ENCODE data around the gene HSPB8. TPM values are rescaled to one million over a fixed set of nuclear protein-coding genes. Genes with fewer than 3 reads are reported as not detected.

Gene HSPB8
- total and polyA plus RNA-seq, 2 of the 4 experiments (the other 2 are of a cell fraction): 12.9 to 25.8 TPM

- no peak overlapping the region for H3K9ac ChIP-seq (ENCODE audit: low read depth, low read length)
- no peak overlapping the region for H3K27ac ChIP-seq (ENCODE audit: insufficient read depth, low read length)
- ATAC-seq (ENCODE audit: low read depth): no peak
- in situ Hi-C loops (cut with MboI; ENCODE audit: low sequenced_read_pairs) (no loop called here), dilution Hi-C loops (cut with HindIII; ENCODE audit: low sequenced_read_pairs, unreplicated experiment) (no loop called here), intact Hi-C loops (cut with micrococcal nuclease) (no loop called here)
- no peaks in the 10 kb centered on the region for H3K4me1 ChIP-seq (ENCODE audit: control insufficient read depth, insufficient read depth, low read length)
- no peak overlapping the region for H2AFZ ChIP-seq (replicated peaks; ENCODE audit: low read length, poor library complexity)
- H3K36me3 ChIP-seq (ENCODE audit: control insufficient read depth, insufficient read depth, low read length): no peaks in the 10 kb centered on the region
- H3K23ac ChIP-seq (ENCODE audit: low read depth, low read length): no peak overlapping the region
- no peak overlapping the region for H2BK15ac ChIP-seq (ENCODE audit: low read depth, low read length)
- no peak overlapping the region for H2BK120ac ChIP-seq (ENCODE audit: low read depth, low read length)
- no peak overlapping the region for H3K14ac ChIP-seq (replicated peaks; ENCODE audit: low read depth, low read length)
- no peaks in the 10 kb centered on the region for H4K20me1 ChIP-seq (ENCODE audit: insufficient read depth, low read length)
- no peaks in the 10 kb centered on the region for H3K9me1 ChIP-seq (ENCODE audit: insufficient read depth, low read length)
- no peak overlapping the region for H2AK5ac ChIP-seq (ENCODE audit: low read depth, low read length)
- no peak overlapping the region for H2AK9ac ChIP-seq (replicated peaks; ENCODE audit: low read depth, low read length, poor library complexity)
- TF ChIP-seq, protein P1, sequence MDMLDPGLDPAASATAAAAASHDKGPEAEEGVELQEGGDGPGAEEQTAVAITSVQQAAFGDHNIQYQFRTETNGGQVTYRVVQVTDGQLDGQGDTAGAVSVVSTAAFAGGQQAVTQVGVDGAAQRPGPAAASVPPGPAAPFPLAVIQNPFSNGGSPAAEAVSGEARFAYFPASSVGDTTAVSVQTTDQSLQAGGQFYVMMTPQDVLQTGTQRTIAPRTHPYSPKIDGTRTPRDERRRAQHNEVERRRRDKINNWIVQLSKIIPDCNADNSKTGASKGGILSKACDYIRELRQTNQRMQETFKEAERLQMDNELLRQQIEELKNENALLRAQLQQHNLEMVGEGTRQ (IDR thresholded peaks at IDR 0.05; ENCODE audit: low read depth, low read length): no peak
- TF ChIP-seq MAZ (IDR thresholded peaks at IDR 0.05; ENCODE audit: borderline replicate concordance, low read depth, low read length) (no peak), MAFK (IDR thresholded peaks at IDR 0.05; ENCODE audit: low read depth, low read length) (no peak), FOS (IDR thresholded peaks at IDR 0.05; ENCODE audit: low read depth, low read length) (no peak), BHLHE40 (IDR thresholded peaks at IDR 0.05; ENCODE audit: low read depth, low read length) (no peak), CEBPB (IDR thresholded peaks at IDR 0.05; ENCODE audit: low read depth, low read length) (no peak), POLR2A (IDR thresholded peaks at IDR 0.05; ENCODE audit: low read depth, low read length) (no peak), SMC3 (IDR thresholded peaks at IDR 0.05; ENCODE audit: low read depth, low read length) (no peak), MXI1 (IDR thresholded peaks at IDR 0.05; ENCODE audit: borderline replicate concordance, low read depth, low read length) (no peak), RFX5 (IDR thresholded peaks at IDR 0.05; ENCODE audit: low read depth, low read length) (no peak), CHD1 (IDR thresholded peaks at IDR 0.05; ENCODE audit: low read depth, low read length) (no peak), RCOR1 (IDR thresholded peaks at IDR 0.05; ENCODE audit: insufficient replicate concordance, low read length) (no peak), RAD21 (IDR thresholded peaks at IDR 0.05; ENCODE audit: low read length) (no peak), NFE2L2 (IDR thresholded peaks at IDR 0.05; ENCODE audit: low read depth, low read length) (no peak)
- TF ChIP-seq, protein P2, sequence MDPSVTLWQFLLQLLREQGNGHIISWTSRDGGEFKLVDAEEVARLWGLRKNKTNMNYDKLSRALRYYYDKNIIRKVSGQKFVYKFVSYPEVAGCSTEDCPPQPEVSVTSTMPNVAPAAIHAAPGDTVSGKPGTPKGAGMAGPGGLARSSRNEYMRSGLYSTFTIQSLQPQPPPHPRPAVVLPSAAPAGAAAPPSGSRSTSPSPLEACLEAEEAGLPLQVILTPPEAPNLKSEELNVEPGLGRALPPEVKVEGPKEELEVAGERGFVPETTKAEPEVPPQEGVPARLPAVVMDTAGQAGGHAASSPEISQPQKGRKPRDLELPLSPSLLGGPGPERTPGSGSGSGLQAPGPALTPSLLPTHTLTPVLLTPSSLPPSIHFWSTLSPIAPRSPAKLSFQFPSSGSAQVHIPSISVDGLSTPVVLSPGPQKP (IDR thresholded peaks at IDR 0.05; ENCODE audit: borderline replicate concordance, low read depth, low read length): no peak
- TF ChIP-seq, protein P3, sequence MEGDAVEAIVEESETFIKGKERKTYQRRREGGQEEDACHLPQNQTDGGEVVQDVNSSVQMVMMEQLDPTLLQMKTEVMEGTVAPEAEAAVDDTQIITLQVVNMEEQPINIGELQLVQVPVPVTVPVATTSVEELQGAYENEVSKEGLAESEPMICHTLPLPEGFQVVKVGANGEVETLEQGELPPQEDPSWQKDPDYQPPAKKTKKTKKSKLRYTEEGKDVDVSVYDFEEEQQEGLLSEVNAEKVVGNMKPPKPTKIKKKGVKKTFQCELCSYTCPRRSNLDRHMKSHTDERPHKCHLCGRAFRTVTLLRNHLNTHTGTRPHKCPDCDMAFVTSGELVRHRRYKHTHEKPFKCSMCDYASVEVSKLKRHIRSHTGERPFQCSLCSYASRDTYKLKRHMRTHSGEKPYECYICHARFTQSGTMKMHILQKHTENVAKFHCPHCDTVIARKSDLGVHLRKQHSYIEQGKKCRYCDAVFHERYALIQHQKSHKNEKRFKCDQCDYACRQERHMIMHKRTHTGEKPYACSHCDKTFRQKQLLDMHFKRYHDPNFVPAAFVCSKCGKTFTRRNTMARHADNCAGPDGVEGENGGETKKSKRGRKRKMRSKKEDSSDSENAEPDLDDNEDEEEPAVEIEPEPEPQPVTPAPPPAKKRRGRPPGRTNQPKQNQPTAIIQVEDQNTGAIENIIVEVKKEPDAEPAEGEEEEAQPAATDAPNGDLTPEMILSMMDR (conservative IDR thresholded peaks at IDR 0.05; ENCODE audit: low read depth, low read length): no peak
- no TSS peak for BruUV-seq (replicated peaks)
- no peaks in the 10 kb centered on the region for H3K79me1 ChIP-seq (ENCODE audit: low read depth in 1 of 2, low read length in 2 of 2)
- H3K56ac ChIP-seq (ENCODE audit: extremely low read depth, insufficient read depth, low read length): no peak overlapping the region
- CTCF ChIA-PET: no interaction called here
- H3K9me3 ChIP-seq (ENCODE audit: control insufficient read depth, insufficient read depth, low read length): peaks cover 4% of the 10 kb centered on the region
- H4K91ac ChIP-seq (ENCODE audit: insufficient read depth, low read depth, low read length): no peak overlapping the region
- no peak overlapping the region for H4K5ac ChIP-seq (ENCODE audit: low read depth, low read length)
- H3K4me2 ChIP-seq (ENCODE audit: low read depth, low read length): no peak overlapping the region
- no peak overlapping the region for H3K4ac ChIP-seq (ENCODE audit: low read depth, low read length)
- no peak overlapping the region for H3K4me3 ChIP-seq (ENCODE audit: insufficient read depth, low read depth, low read length)
- H2BK5ac ChIP-seq (ENCODE audit: low read depth, low read length, poor library complexity, severe bottlenecking): no peak overlapping the region
- POLR2A ChIA-PET (ENCODE audit: unreplicated experiment): no interaction called here
- no peak overlapping the region for H3K18ac ChIP-seq (ENCODE audit: low read depth, low read length)
- H2BK20ac ChIP-seq (ENCODE audit: low read depth, low read length): no peak overlapping the region
- 100% methylated on average over 2 of the region's 10 CpGs; no CpG with 5 or more reads in 1 of the 2 experiments for WGBS, 2 experiments (ENCODE audit: extremely low coverage in 2 of 2, insufficient read length in 1 of 2)
- no peaks in the 10 kb centered on the region for H3K27me3 ChIP-seq (ENCODE audit: control insufficient read depth, insufficient read depth, low read length)
- H4K8ac ChIP-seq (ENCODE audit: low read depth in 2 of 2, low read length in 2 of 2): no peak overlapping the region
- DNase-seq: no peak
These were observed 48.2 kb upstream of the HSPB8 start for GRCh38 chr12:119130523-119130922.

Data from IMR-90 (cell line).